ENCODE measurements around the gene ENTHD1.
"Not testable (repeated sequence)": the region's sequence is repeated elsewhere in the genome, so short reads cannot be mapped to it uniquely, and the experiment has no call there.

Gene ENTHD1

GRCh38 chr22:39924286-39924685 is 30.7 kb upstream of the ENTHD1 start:
- DNase-seq (ENCODE audit: low read depth, low spot score) = no peak

GRCh38 chr22:39923696-39924095 is 30.1 kb upstream of the ENTHD1 start:
- DNase-seq (ENCODE audit: low read depth, low spot score) = no peak

DNA sequence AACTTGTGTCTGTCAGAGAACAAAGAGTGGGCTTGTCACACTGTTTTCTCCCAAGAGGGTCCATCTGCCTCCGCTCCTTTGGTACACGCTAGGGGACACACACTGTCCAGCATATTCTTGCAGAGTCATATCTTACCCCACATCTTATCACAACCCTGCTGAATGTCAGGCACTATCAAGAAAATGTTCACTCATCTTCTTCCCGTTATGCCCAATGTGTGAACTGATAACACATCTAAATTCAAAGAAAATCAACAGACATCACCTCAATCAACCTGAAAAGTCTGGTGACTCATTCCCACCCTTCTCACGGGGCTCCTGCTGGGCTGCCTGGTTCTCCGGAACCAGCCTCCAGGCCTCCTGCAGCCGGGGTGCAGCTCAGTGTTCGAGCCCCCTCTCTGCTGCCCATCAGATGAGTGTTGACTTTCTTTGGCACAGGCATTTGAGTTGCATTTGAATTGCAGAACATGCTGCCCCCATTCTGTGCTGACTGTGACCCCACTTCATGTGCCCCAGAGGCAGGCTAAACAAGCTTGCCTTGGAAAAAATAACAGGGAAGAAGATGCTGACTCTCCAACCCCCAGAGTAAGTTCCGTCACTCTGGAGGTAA is 26.7 kb upstream of the ENTHD1 start:
- DNase-seq (ENCODE audit: low read depth, low spot score) = no peak

- DNase-seq (ENCODE audit: low read depth, low spot score) = no peak
Measured at GRCh38 chr22:39917776-39918495, 24.4 kb upstream of the ENTHD1 start.

DNA sequence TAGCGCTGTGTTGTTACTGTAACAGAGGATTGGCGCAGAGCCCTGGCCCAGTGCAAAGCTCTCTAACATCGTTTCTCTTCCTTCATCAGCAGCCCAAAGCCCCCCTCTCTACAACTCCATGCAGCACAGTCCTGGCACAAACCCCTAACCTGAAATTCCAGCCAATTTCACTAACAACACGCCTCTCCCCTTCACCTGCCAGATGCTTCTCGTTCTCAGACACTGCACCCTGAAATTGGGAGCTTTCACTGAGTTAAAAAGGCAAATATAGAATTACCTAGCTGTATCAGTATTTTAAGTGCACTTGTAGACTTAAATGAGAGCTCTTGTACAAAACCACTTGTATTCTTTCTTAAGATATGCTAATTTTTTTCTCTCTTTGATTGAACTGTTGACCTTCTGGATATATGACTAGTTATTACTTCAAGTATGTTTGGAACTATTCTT is 23.7 kb upstream of the ENTHD1 start:
- no peak for DNase-seq (ENCODE audit: low read depth, low spot score)

GRCh38 chr22:39916496-39916895 is 22.9 kb upstream of the ENTHD1 start:
- DNase-seq (ENCODE audit: low read depth, low spot score) = no peak

GRCh38 chr22:39915295-39915726 is 21.8 kb upstream of the ENTHD1 start:
- no peak for DNase-seq (ENCODE audit: low read depth, low spot score)

GRCh38 chr22:39914584-39914983 is 21.0 kb upstream of the ENTHD1 start:
- no peak for DNase-seq (ENCODE audit: low read depth, low spot score)

- DNase-seq (ENCODE audit: low read depth, low spot score) = no peak
Measured at GRCh38 chr22:39913886-39914285, 20.3 kb upstream of the ENTHD1 start.

DNA sequence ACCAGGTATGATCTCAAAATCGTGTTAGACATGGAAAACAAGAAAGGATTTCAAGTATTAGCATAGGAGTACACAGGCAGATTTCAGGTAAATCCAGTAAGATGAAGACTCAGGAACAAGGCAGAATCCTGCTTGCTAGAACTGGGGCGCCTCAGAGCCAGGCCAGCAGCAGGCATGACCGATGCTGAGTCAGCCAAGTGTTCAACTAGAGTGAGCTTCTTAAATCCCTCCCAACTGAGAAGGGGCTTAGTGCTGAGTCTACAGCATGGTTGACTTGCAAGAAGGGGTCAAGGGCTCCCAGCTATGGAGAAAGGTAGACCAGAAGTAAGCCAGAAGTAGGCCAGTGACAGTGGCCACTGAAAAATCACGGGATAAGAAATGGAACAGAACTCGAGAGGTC is 19.8 kb upstream of the ENTHD1 start:
- DNase-seq (ENCODE audit: low read depth, low spot score) = no peak

- DNase-seq (ENCODE audit: low read depth, low spot score) = no peak
Measured at GRCh38 chr22:39910876-39911613, 17.5 kb upstream of the ENTHD1 start.

DNA sequence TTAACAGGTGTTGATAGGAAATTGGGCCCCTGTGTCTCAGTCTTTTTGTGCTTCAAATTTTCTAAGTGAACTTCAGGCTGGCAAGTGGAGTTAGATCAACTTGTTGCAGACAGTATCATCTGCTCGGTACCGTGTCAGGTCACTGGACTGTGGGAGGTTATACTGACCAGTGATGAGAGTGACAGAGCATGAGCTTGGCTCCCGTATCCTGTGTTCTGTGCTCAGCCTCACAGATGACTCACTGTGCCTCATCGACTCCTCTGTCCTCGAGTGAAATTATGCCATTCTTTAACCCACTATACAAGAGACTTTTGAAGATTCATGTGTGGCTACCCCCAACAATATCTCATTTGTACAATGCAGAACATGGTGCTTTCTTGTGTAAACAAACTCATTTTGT is 15.2 kb upstream of the ENTHD1 start:
- no peak for DNase-seq (ENCODE audit: low read depth, low spot score)

- no peak for DNase-seq (ENCODE audit: low read depth, low spot score)
Measured at GRCh38 chr22:39908136-39908535, 14.6 kb upstream of the ENTHD1 start.

- DNase-seq (ENCODE audit: low read depth, low spot score) = no peak
Measured at GRCh38 chr22:39907605-39908097, 14.1 kb upstream of the ENTHD1 start.

DNA sequence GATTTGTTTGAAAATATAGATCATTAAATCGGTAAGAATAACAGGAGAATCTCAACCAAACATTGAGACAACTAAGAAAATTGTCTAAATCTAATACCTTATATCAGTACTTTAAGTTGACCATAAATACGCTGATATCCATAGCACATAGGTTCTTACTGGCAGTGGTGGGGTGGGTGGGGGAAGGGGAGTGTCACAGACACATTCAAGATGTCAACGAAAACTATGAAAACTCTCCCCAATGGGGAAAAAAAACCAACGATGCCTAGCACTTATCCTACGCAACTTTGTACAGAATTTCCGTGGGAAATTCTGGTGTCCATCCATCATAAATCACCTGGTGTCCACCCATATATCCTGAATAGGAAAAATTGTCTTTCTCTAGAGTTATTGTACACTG is 13.5 kb upstream of the ENTHD1 start:
- no peak for DNase-seq (ENCODE audit: low read depth, low spot score)

DNA sequence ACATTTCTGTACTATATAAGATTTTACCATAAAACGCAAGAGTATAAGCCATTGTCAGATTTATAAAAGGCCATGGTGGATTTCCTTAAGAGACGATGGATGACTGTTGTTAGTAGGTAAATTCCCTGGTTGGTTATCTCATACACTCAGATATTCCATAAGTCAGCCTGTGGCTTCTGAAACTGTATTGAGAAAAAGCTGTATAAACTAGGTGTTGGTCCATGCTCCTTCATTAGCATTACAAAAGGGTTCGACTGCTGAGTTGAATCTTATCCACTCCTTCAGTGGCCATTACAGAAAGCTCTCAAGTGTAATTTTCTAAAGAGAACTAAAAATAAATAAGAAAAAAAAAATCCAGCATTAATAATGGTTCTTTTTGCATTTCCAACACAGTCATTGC is 12.6 kb upstream of the ENTHD1 start:
- DNase-seq (ENCODE audit: low read depth, low spot score) = no peak

DNA sequence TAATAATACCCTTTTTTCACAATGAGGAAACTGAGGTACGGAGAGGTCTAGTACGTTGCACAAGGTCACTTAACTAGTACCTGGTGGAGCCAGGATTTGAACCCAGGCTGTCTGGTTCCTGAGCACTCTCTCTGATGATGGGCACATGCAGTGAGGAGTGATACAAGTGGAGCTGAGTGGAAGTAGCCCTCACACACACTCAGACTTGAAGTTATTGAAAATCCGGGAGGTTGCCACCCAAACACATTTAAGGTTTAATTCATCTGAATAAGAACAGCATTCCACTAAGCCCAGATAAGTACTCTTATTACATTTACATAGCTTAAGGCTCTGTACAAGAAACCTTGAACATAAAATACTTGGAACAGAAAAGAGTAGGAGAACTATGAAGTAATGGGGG is 12.1 kb upstream of the ENTHD1 start:
- DNase-seq (ENCODE audit: low read depth, low spot score) = no peak

DNA sequence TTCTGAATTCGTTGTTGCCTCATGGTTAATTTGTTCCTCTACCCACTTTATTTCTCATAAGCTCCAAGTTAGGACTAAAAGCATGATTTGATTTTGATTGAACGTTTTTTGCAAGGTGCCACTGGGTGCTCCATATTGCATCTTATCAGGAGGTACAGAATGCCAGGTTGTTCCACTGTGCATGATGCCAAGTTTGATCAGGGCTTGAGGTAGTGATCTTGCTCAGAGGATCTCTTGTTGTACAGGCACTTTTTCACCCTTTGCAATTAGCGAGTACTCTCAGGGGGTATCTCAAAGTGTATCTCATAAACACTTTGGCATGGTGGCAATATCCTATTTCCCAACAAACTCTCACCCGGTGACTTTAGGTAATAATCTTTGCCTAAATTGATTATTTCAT is 11.3 kb upstream of the ENTHD1 start:
- no peak for DNase-seq (ENCODE audit: low read depth, low spot score)

GRCh38 chr22:39904024-39904423 is 10.5 kb upstream of the ENTHD1 start:
- not testable (repeated sequence) for DNase-seq (ENCODE audit: low read depth, low spot score)

DNA sequence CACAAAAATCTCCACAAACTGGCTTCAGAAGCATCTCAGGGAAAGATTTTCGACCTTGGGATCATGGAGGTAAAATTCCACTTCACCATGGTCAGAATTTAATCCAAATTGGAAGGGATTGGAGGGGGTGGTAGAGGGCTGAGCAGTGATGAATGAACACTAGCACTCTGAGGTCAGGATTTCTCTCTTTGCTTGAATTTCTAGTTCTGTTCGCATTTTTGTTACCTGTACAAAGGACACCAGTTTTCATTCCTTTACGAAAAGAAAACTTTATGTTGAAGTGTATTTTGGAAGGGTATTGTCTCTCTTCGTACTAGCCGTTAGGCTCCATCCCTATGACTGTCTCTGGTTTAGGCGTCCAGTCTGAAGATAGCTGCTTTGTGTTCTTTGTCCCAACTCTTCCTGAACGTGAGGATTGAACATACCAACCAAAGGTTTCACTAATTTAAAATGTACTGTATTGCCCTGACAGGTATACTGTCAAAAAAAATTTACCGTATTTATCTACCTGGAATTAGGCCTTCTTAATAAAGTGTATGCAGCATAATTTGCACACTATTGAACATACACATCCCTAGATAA is 8.1 kb upstream of the ENTHD1 start:
- no peak for DNase-seq (ENCODE audit: low read depth, low spot score)

DNA sequence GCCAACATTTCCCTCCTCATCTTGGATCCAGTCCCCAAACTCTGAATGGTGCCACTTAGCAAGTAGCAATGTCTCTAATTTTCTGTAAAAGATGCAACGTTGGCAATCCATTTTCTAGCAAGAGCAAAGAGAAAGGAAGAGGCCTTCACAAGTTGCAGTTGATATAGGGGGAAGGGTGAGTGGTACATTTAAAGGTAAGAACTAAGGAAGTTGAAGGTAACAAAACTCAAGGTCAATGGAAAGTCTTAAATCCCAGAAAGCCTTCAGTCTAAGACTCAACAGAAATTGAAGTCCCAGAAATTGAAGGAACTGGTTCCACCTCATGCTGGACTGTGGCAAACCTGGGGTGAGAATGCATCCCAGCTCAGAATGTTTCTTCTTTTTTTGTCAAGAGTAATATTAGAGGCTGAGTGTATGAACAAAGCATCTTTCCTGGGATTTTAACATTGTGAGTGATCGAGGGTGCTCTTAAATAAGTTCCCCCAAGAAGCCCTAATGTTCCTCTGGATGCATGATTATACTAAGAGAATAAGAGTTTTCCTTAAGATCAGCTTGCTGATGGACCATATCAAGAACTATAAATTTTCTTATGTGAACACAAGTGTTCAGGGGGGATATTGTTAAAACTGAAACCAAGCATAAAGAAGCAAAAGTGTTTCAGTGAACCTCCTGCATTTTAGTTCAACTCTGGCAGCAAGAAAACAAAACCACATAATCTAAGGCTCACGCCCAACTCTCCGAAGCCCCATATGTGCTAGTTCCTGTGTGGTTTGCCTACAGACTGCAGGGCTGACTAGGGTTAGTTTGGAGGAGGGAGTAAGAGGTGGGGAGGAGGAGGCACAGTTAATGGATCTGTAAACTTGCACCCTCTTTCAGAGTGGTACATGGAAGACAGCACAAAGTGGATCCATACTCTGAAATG is 7.0 kb upstream of the ENTHD1 start, which contains the start of gene GRAP2:
TSS of gene GRAP2 (plus strand) at position 779 of the 922 bp plus-strand sequence. CDS start 46,023 bp downstream, outside the sequence.
- no peak for DNase-seq (ENCODE audit: low read depth, low spot score)

All from brain pericyte (primary cell).